Measurements from ENCODE around the gene SORBS1.

GRCh38 chr10:95477175-95477520 lies 84.0 kb downstream of the SORBS1 start:
- TF ChIP-seq CTCF (IDR thresholded peaks at IDR 0.05), result no peak
- no peak for TF ChIP-seq POLR2AphosphoS5 (IDR thresholded peaks at IDR 0.05)
- no peak for TF ChIP-seq POLR2A (IDR thresholded peaks at IDR 0.05)
- TF ChIP-seq EP300 (IDR thresholded peaks at IDR 0.05), result no peak

Measured in suprapubic skin (tissue), 4 donors.